Endothelial cell of umbilical vein (primary cell): ENCODE results near the gene LRRIQ1.

Experiments used
- EZH2 ChIP-seq: IDR thresholded peaks from 2 replicates; pipeline ENCODE4 v1.6.1; 2012; ENCODE audit warnings: borderline replicate concordance, low read depth, mild to moderate bottlenecking, moderate library complexity, low read length, inconsistent platforms; ENCODE audit not compliant: severe bottlenecking
- FOS ChIP-seq: IDR thresholded peaks from 2 replicates; pipeline ENCODE4 v1.6.1; 2011; ENCODE audit warnings: mild to moderate bottlenecking, low read length, moderate library complexity, borderline replicate concordance; ENCODE audit not compliant: insufficient read depth
- GATA2 ChIP-seq: IDR thresholded peaks from 2 replicates; pipeline ENCODE4 v1.7.0; 2011; ENCODE audit warnings: low read depth, mild to moderate bottlenecking, moderate library complexity, mixed read lengths, low read length; ENCODE audit not compliant: insufficient read length, insufficient read depth
- JUN ChIP-seq: IDR thresholded peaks from 2 replicates; pipeline ENCODE4 v1.6.1; 2011; ENCODE audit warnings: borderline replicate concordance, low read depth; ENCODE audit not compliant: insufficient read length, insufficient read depth
- MYC ChIP-seq: IDR thresholded peaks from one replicate; pipeline ENCODE4 v1.6.1; 2011; ENCODE audit warnings: mild to moderate bottlenecking, low read depth, low read length
- POLR2A ChIP-seq: IDR thresholded peaks from 2 replicates; pipeline ENCODE4 v1.6.1; 2012; ENCODE audit warnings: low read depth, mild to moderate bottlenecking, control low read depth, low read length
- POLR2AphosphoS5 ChIP-seq: IDR thresholded peaks from 2 replicates; pipeline ENCODE4 v1.6.1; 2012; ENCODE audit warnings: low read depth, mild to moderate bottlenecking, control low read depth, low read length, moderate library complexity; ENCODE audit not compliant: insufficient read depth
- TF ChIP-seq, protein P1 (sequence below), 2 donors: IDR thresholded peaks; 1 replicate in 1 of 2; 2 replicates in 1 of 2; pipeline ENCODE4 v1.5.1; 2011; ENCODE audit warnings: low read length in 2 of 2, mild to moderate bottlenecking in 2 of 2, moderate library complexity in 2 of 2, control low read depth in 1 of 2, inconsistent platforms in 1 of 2, low read depth in 1 of 2; ENCODE audit not compliant: insufficient read depth in 1 of 2; ENCODE audit errors: extremely low read depth in 1 of 2
- TF ChIP-seq, protein P2 (sequence below): IDR thresholded peaks from 2 replicates; pipeline ENCODE4 v1.6.1; 2011; ENCODE audit not compliant: insufficient read depth, insufficient read length

DNA sequence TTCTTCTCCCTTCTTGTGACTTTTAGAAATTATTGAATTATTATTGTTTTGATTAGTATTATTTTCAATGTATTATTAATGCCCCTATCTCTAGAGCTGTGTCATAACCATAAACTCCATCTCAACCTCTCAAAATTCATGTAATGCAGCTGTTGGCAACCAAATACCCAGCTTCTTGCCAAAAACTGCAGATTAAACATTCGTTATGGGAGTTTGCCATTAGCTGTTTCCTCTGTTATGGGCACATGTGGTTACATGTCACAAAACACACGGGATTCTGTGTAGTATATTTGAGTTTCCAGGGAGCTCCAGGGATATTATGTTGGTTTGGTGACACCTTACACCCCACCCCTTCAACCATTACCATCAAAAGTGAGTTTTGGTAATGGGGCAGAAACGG lies 241.0 kb downstream of the LRRIQ1 start:
- no peak for TF ChIP-seq POLR2A
- TF ChIP-seq, protein P1, sequence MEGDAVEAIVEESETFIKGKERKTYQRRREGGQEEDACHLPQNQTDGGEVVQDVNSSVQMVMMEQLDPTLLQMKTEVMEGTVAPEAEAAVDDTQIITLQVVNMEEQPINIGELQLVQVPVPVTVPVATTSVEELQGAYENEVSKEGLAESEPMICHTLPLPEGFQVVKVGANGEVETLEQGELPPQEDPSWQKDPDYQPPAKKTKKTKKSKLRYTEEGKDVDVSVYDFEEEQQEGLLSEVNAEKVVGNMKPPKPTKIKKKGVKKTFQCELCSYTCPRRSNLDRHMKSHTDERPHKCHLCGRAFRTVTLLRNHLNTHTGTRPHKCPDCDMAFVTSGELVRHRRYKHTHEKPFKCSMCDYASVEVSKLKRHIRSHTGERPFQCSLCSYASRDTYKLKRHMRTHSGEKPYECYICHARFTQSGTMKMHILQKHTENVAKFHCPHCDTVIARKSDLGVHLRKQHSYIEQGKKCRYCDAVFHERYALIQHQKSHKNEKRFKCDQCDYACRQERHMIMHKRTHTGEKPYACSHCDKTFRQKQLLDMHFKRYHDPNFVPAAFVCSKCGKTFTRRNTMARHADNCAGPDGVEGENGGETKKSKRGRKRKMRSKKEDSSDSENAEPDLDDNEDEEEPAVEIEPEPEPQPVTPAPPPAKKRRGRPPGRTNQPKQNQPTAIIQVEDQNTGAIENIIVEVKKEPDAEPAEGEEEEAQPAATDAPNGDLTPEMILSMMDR (IDR thresholded peaks at IDR 0.05; ENCODE audit: extremely low read depth in 1 of 2, insufficient read depth in 1 of 2, low read depth in 1 of 2, low read length in 2 of 2): no peak
- no peak for TF ChIP-seq EZH2
- TF ChIP-seq POLR2AphosphoS5: no peak
- no peak for TF ChIP-seq GATA2
- no peak for TF ChIP-seq MYC
- TF ChIP-seq, protein P2, sequence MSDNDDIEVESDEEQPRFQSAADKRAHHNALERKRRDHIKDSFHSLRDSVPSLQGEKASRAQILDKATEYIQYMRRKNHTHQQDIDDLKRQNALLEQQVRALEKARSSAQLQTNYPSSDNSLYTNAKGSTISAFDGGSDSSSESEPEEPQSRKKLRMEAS: no peak
- no peak for TF ChIP-seq JUN
- TF ChIP-seq FOS: no peak
